Tibial nerve (tissue), 4 donors: ENCODE data around the gene BICRA. TPM values are rescaled to one million over a fixed set of nuclear protein-coding genes. Genes with fewer than 3 reads are reported as not detected.

Source experiments
- DNase-seq, 2 donors: peaks; one replicate each; pipeline ENCODE4 v3.0.0-alpha.2; 2019; ENCODE audit warnings: low spot score in 2 of 2
- H3K27ac ChIP-seq, 4 donors: fragments of 200-600 bp; sonication (generic) in 3 of 4; one replicate each; pipeline ENCODE4 v1.5.1; 2017 to 2019; ENCODE audit warnings: mild to moderate bottlenecking in 1 of 4
- H3K27me3 ChIP-seq, 2 donors: fragments of 200-600 bp; sonication (generic) in 1 of 2; one replicate each; pipeline versions ENCODE4 v1.5.1 to v1.6.0; 2017 to 2019
- H3K36me3 ChIP-seq, 3 donors: fragments of 200-600 bp; sonication (generic); one replicate each; pipeline ENCODE4 v1.5.1; 2018 to 2019
- H3K4me1 ChIP-seq, 4 donors: fragments of 200-600 bp; sonication (generic) in 3 of 4; one replicate each; pipeline ENCODE4 v1.5.1; 2017 to 2019
- H3K4me3 ChIP-seq, 4 donors: fragments of 200-600 bp; sonication (generic) in 3 of 4; one replicate each; pipeline ENCODE4 v1.5.1; 2017 to 2019; ENCODE audit warnings: mild to moderate bottlenecking in 1 of 4, moderate library complexity in 1 of 4
- H3K9me3 ChIP-seq, 4 donors: fragments of 200-600 bp; sonication (generic) in 3 of 4; one replicate each; pipeline ENCODE4 v1.5.1; 2017 to 2019
- EP300 ChIP-seq, 2 donors: sonication (generic); formaldehyde crosslinking; IDR thresholded peaks; one replicate each; pipeline ENCODE4 v1.6.1; 2017; ENCODE audit warnings: antibody characterized with exemption in 2 of 2, mild to moderate bottlenecking in 1 of 2
- POLR2A ChIP-seq, 2 donors: fragments of 450-650 bp; IDR thresholded peaks; one replicate each; pipeline ENCODE4 v1.6.1; 2017; ENCODE audit warnings: antibody characterized with exemption in 2 of 2, mild to moderate bottlenecking in 2 of 2, moderate library complexity in 2 of 2
- WGBS, 2 donors: methylation state at CpG; one replicate each; pipeline ENCODE4 v1.1.5; 2018; 5-methylcytosine and 5-hydroxymethylcytosine counted together
- total RNA-seq, 4 donors: library from RNA; depleted of rRNA; stranded (reverse); fragments of >200 nt; gene quantifications; one replicate each; pipeline ENCODE4 v1.1.0, GENCODE V29; 2016
- TF ChIP-seq, protein P1 (sequence below), 5 experiments: fragments of 200-600 bp in 3 of 5; fragments of 450-650 bp in 2 of 5; sonication (generic) in 3 of 5; IDR thresholded peaks; one replicate each; pipeline ENCODE4 v1.5.1; 2016 to 2019; ENCODE audit warnings: antibody characterized with exemption in 5 of 5, mild to moderate bottlenecking in 3 of 5, moderate library complexity in 2 of 5

The BICRA gene
- total RNA-seq, 4 donors from 2014 or later, result 6.1 to 23.1 (median 9.8) TPM

DNA sequence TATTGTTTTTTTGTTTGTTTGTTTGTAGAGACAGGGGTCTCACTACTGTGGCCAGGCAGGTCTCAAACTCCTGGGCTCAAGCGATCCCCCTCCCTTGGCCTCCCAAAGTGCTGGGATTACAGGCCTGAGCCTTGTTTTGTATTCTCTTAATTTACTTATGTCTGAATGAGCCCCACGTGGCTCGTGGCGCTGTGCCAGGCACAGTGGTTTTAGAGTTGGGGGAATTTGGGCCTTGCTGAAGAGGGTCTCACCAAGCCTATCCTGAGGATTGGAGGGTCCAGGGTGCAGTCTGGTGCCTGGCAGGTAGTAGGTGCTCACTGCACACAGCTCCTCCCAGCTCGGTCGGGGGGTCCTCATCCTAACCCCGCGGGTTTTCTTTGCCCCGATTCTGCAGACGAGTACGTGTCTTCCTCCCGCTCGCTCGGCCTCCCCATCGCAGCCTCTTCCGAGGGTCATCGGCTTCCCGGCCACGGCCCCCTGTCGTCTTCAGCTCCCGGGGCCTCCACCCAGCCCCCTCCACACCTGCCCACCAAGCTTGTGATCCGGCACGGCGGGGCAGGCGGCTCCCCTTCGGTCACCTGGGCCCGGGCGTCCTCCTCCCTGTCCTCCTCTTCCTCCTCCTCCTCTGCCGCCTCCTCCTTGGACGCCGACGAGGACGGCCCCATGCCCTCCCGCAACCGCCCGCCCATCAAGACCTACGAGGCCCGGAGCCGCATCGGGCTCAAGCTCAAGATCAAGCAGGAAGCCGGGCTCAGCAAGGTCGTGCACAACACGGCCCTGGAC is 92.2 kb downstream of the BICRA start:
- 86 to 88% methylated on average over 35 to 43 of the region's 43 CpGs for WGBS, 2 donors
- Histone ChIP-seq H3K36me3 (peaks cover 0 to 68% (median 20%) of the 10 kb centered on the region in 3 donors), H3K4me3 (no peak overlapping the region), H3K9me3 (no peaks in the 10 kb centered on the region), H3K27me3 (no peaks in the 10 kb centered on the region), H3K4me1 (peaks cover 0 to 11% (median 2%) of the 10 kb centered on the region in 4 donors), H3K27ac (no peak overlapping the region)
- no peak for TF ChIP-seq POLR2A (IDR thresholded peaks at IDR 0.05)
- TF ChIP-seq, protein P1, sequence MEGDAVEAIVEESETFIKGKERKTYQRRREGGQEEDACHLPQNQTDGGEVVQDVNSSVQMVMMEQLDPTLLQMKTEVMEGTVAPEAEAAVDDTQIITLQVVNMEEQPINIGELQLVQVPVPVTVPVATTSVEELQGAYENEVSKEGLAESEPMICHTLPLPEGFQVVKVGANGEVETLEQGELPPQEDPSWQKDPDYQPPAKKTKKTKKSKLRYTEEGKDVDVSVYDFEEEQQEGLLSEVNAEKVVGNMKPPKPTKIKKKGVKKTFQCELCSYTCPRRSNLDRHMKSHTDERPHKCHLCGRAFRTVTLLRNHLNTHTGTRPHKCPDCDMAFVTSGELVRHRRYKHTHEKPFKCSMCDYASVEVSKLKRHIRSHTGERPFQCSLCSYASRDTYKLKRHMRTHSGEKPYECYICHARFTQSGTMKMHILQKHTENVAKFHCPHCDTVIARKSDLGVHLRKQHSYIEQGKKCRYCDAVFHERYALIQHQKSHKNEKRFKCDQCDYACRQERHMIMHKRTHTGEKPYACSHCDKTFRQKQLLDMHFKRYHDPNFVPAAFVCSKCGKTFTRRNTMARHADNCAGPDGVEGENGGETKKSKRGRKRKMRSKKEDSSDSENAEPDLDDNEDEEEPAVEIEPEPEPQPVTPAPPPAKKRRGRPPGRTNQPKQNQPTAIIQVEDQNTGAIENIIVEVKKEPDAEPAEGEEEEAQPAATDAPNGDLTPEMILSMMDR (IDR thresholded peaks at IDR 0.05), result no peak
- TF ChIP-seq EP300 (IDR thresholded peaks at IDR 0.05), result no peak
- no peak for DNase-seq

DNA sequence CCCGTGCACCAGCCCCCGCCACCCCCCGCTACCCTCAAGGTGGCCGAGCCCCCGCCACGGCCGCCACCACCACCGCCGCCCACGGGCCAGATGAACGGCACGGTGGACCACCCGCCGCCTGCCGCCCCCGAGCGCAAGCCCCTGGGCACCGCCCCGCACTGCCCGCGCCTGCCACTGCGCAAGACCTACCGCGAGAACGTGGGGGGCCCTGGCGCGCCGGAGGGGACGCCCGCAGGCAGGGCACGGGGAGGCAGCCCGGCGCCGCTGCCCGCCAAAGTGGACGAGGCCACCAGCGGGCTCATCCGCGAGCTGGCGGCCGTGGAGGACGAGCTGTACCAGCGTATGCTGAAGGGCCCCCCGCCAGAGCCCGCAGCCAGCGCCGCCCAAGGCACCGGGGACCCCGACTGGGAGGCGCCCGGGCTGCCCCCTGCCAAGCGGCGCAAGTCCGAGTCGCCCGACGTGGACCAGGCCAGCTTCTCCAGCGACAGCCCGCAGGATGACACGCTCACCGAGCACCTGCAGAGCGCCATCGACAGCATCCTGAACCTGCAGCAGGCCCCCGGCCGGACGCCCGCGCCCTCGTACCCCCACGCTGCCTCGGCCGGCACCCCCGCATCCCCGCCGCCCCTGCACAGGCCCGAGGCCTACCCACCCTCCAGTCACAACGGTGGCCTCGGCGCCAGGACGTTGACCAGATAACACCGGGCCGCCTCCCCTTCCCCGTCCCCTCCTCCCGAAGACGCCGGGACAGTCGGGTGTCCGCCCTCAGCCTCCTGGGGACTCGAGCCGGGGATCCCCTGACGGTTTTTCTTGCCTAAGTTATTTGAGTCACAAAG is 93.0 kb downstream of the BICRA start:
- Histone ChIP-seq H3K36me3 (peaks cover 0 to 60% (median 20%) of the 10 kb centered on the region in 3 donors), H3K4me1 (peaks cover 0 to 12% (median 2%) of the 10 kb centered on the region in 4 donors), H3K4me3 (no peak overlapping the region), H3K27ac (no peak overlapping the region), H3K27me3 (no peaks in the 10 kb centered on the region), H3K9me3 (no peaks in the 10 kb centered on the region)
- DNase-seq, result no peak
- TF ChIP-seq POLR2A (IDR thresholded peaks at IDR 0.05) (no peak), EP300 (IDR thresholded peaks at IDR 0.05) (no peak)
- TF ChIP-seq, protein P1 (IDR thresholded peaks at IDR 0.05), result no peak
- WGBS, 2 donors, result 89 to 93% methylated on average over 69 to 70 of the region's 91 CpGs

DNA sequence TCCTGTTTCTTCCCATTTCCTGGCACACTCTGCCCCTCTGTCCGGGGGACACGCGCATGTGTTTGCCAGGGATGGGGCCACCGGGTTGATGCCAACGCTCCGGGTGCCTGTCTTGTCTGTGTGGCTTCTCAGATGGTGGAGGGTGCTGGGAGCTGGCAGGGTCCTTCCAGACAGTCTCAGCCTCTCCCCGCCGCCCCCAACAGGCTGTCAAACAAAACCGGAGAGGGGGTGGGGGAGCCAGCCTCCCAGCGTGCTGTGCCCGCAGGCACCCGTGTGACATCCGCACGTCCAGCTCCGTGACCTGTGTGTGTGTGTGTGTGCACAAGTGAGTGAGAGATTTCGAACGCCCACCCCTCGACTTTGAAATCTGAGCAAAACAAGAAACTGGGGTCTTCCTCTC is 93.7 kb downstream of the BICRA start:
- H3K9me3 ChIP-seq, result no peaks in the 10 kb centered on the region
- 74 to 80% methylated on average over 18 of the region's 18 CpGs for WGBS, 2 donors

DNA sequence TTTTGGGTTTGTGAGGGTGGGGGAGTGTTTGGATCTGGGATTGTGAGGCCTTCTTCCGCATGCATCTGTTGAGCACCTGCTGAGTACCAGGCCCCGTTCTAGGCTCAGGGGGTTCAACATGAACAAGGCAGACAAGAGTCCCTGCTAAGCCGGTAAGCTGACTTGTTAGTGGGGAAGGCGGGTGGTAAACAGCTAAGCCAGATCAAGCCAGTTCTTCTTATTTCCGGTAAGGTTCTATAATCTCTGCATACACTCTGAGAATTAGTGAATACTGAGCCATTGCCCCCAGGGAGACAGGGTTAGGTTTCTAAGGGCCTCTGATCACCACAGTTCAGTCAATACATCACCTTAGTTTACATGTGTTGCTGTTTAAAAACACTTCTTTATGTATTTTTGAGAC is 94.4 kb downstream of the BICRA start:
- Histone ChIP-seq H3K27ac (no peak overlapping the region), H3K9me3 (no peaks in the 10 kb centered on the region), H3K4me3 (no peak overlapping the region), H3K36me3 (peaks cover 0 to 57% (median 20%) of the 10 kb centered on the region in 3 donors), H3K27me3 (no peaks in the 10 kb centered on the region), H3K4me1 (peaks cover 0 to 8% (median 0%) of the 10 kb centered on the region in 4 donors)
- TF ChIP-seq, protein P1 (IDR thresholded peaks at IDR 0.05), result no peak
- TF ChIP-seq EP300 (IDR thresholded peaks at IDR 0.05), result no peak
- WGBS, 2 donors, result 90 to 92% methylated on average over 5 of the region's 5 CpGs
- no peak for DNase-seq

More for the DNA sequence above, 93.7 kb downstream of the BICRA start:
- no peak for DNase-seq
- TF ChIP-seq POLR2A (IDR thresholded peaks at IDR 0.05), result no peak
- TF ChIP-seq, protein P1 (IDR thresholded peaks at IDR 0.05), result no peak
- no peak for TF ChIP-seq EP300 (IDR thresholded peaks at IDR 0.05)
- H3K27me3 ChIP-seq, result no peaks in the 10 kb centered on the region
- H3K36me3 ChIP-seq, result peaks cover 0 to 57% (median 20%) of the 10 kb centered on the region in 3 donors
- peaks cover 0 to 14% (median 2%) of the 10 kb centered on the region in 4 donors for H3K4me1 ChIP-seq
- H3K4me3 ChIP-seq, result no peak overlapping the region
- no peak overlapping the region for H3K27ac ChIP-seq
